ENCODE measurements around the gene ATXN7. TPM values are rescaled to one million over a fixed set of nuclear protein-coding genes. Genes with fewer than 3 reads are reported as not detected.

Gene ATXN7
- total RNA-seq, result 10 to 100 TPM; 48.5 to 80.3 (median 75.2) TPM

- Histone ChIP-seq H3K4me1 (peaks cover 0 to 8% (median 4%) of the 10 kb centered on the region in 4 donors), H3K9me3 (no peaks in the 10 kb centered on the region)
- peak; percentile 57 to 86 (median 85) for DNase-seq
Measured at GRCh38 chr3:63863150-63864007, at the start of gene ATXN7, which contains the start of gene THOC7. ATXN7 (plus strand) TSS chr3:63863867; CDS start chr3:63912599, 48,732 bp downstream. THOC7 (minus strand) TSS chr3:63863805; CDS start chr3:63863790, 15 bp downstream.

GRCh38 chr3:63814237-63814636 is 49.4 kb upstream of the ATXN7 start:
- no peak for DNase-seq
- Histone ChIP-seq H3K36me3 (no peaks in the 10 kb centered on the region), H3K27ac (no peak overlapping the region), H3K27me3 (no peaks in the 10 kb centered on the region), H3K9me3 (no peaks in the 10 kb centered on the region), H3K4me1 (no peaks in the 10 kb centered on the region), H3K4me3 (no peak overlapping the region)
- no peak for TF ChIP-seq POLR2A (IDR thresholded peaks at IDR 0.05)
- no peak for TF ChIP-seq CTCF (IDR thresholded peaks at IDR 0.05)

More at GRCh38 chr3:63863150-63864007, at the start of gene ATXN7, which contains the start of gene THOC7:
- Histone ChIP-seq H3K36me3 (no peaks in the 10 kb centered on the region), H3K4me3 (peak within 1 kb of the TSS; percentile 96 to 98 (median 97)), H3K27me3 (no peaks in the 10 kb centered on the region), H3K27ac (peak within 1 kb of the TSS; percentile 90 to 92 (median 92))
- TF ChIP-seq POLR2A (IDR thresholded peaks at IDR 0.05) (peak in 1 of 2 donors; percentile 15), CTCF (IDR thresholded peaks at IDR 0.05) (no peak)

- H3K36me3 ChIP-seq, result no peaks in the 10 kb centered on the region
- H3K4me1 ChIP-seq, result no peaks in the 10 kb centered on the region
- H3K27ac ChIP-seq, result no peak overlapping the region
- no peaks in the 10 kb centered on the region for H3K9me3 ChIP-seq
- no peak overlapping the region for H3K4me3 ChIP-seq
- TF ChIP-seq CTCF (IDR thresholded peaks at IDR 0.05) (no peak), POLR2A (IDR thresholded peaks at IDR 0.05) (no peak)
- H3K27me3 ChIP-seq, result no peaks in the 10 kb centered on the region
- DNase-seq, result no peak
Measured at GRCh38 chr3:63817225-63817624, 46.4 kb upstream of the ATXN7 start.

- peak in 2 of 3 donors; percentile 44 to 85 for DNase-seq
- Histone ChIP-seq H3K27ac (no peak overlapping the region), H3K4me3 (no peak overlapping the region), H3K27me3 (no peaks in the 10 kb centered on the region), H3K4me1 (no peaks in the 10 kb centered on the region), H3K36me3 (no peaks in the 10 kb centered on the region), H3K9me3 (no peaks in the 10 kb centered on the region)
- TF ChIP-seq POLR2A (IDR thresholded peaks at IDR 0.05) (no peak), CTCF (IDR thresholded peaks at IDR 0.05) (peak; percentile 71 to 90 (median 85))
Measured at GRCh38 chr3:63818282-63819150, 45.2 kb upstream of the ATXN7 start.

GRCh38 chr3:63819151-63819398 is 44.6 kb upstream of the ATXN7 start, which contains the start of gene C3orf49:
C3orf49 (plus strand) TSS chr3:63819299; CDS start chr3:63819472, 173 bp downstream.
- no peak for TF ChIP-seq CTCF (IDR thresholded peaks at IDR 0.05)
- no peak for TF ChIP-seq POLR2A (IDR thresholded peaks at IDR 0.05)
- no peaks in the 10 kb centered on the region for H3K4me1 ChIP-seq
- no peaks in the 10 kb centered on the region for H3K36me3 ChIP-seq
- no peak for DNase-seq
- no peak within 1 kb of the TSS for H3K4me3 ChIP-seq
- H3K9me3 ChIP-seq, result no peaks in the 10 kb centered on the region
- no peaks in the 10 kb centered on the region for H3K27me3 ChIP-seq
- no peak within 1 kb of the TSS for H3K27ac ChIP-seq

Measured in Peyer's patch (tissue), 4 donors.